DND-41 (cell line): ENCODE results near the gene PRPF6.

Experiments used
- EZH2 ChIP-seq: IDR thresholded peaks from 3 replicates; pipeline ENCODE4 v1.6.1; 2012; ENCODE audit warnings: borderline replicate concordance, low read depth, mild to moderate bottlenecking, moderate library complexity, low read length, inconsistent platforms; ENCODE audit not compliant: severe bottlenecking
- TF ChIP-seq, protein P1 (sequence below): IDR thresholded peaks from 2 replicates; pipeline ENCODE4 v1.5.1; 2012; ENCODE audit warnings: borderline replicate concordance, low read length, moderate library complexity, mild to moderate bottlenecking; ENCODE audit not compliant: poor library complexity, severe bottlenecking; ENCODE audit errors: extremely low read depth

- TF ChIP-seq, protein P1, sequence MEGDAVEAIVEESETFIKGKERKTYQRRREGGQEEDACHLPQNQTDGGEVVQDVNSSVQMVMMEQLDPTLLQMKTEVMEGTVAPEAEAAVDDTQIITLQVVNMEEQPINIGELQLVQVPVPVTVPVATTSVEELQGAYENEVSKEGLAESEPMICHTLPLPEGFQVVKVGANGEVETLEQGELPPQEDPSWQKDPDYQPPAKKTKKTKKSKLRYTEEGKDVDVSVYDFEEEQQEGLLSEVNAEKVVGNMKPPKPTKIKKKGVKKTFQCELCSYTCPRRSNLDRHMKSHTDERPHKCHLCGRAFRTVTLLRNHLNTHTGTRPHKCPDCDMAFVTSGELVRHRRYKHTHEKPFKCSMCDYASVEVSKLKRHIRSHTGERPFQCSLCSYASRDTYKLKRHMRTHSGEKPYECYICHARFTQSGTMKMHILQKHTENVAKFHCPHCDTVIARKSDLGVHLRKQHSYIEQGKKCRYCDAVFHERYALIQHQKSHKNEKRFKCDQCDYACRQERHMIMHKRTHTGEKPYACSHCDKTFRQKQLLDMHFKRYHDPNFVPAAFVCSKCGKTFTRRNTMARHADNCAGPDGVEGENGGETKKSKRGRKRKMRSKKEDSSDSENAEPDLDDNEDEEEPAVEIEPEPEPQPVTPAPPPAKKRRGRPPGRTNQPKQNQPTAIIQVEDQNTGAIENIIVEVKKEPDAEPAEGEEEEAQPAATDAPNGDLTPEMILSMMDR: no peak
- no peak for TF ChIP-seq EZH2
These were observed 55.0 kb downstream of the PRPF6 start, which contains the start of gene C20orf204 for GRCh38 chr20:64035933-64036345.
